Neutrophil (primary cell): Measurements from ENCODE around the gene VPS50.

Experiments
- H3K27ac ChIP-seq: fragments of 200-600 bp; sonication (generic); 2 replicates; pipeline ENCODE4 v1.5.1; 2016; ENCODE audit warnings: mild to moderate bottlenecking, moderate library complexity
- H3K27me3 ChIP-seq: fragments of 200-600 bp; sonication (generic); 2 replicates; pipeline ENCODE4 v1.6.0; 2016; ENCODE audit warnings: mild to moderate bottlenecking
- H3K36me3 ChIP-seq: fragments of 200-600 bp; sonication (generic); 2 replicates; pipeline ENCODE4 v1.5.1; 2017
- H3K4me1 ChIP-seq, 2 experiments: fragments of 200-600 bp in 1 of 2; sonication (generic) in 1 of 2; 1 replicate in 1 of 2; 2 replicates in 1 of 2; pipeline versions ENCODE4 v1.5.1 to v1.6.1; 2013 to 2016; ENCODE audit warnings: low read depth in 1 of 2, low read length in 1 of 2, mild to moderate bottlenecking in 1 of 2, moderate library complexity in 1 of 2; ENCODE audit not compliant: control insufficient read depth in 1 of 2, insufficient read depth in 1 of 2
- H3K4me3 ChIP-seq, 2 experiments: fragments of 200-600 bp in 1 of 2; sonication (generic) in 1 of 2; 1 replicate in 1 of 2; 2 replicates in 1 of 2; pipeline ENCODE4 v1.5.1; 2013 to 2016; ENCODE audit warnings: low read depth in 1 of 2, low read length in 1 of 2, mild to moderate bottlenecking in 1 of 2, moderate library complexity in 1 of 2
- H3K9me3 ChIP-seq: fragments of 200-600 bp; sonication (generic); 2 replicates; pipeline ENCODE4 v1.5.1; 2016
- CTCF ChIP-seq: fragments of 200-600 bp; sonication (generic); IDR thresholded peaks from 2 replicates; pipeline ENCODE4 v1.5.1; 2016; ENCODE audit warnings: antibody characterized with exemption

The VPS50 gene

GRCh38 chr7:93382362-93382761 is 150.2 kb downstream of the VPS50 start:
- no peak overlapping the region for H3K4me3 ChIP-seq
- H3K4me1 ChIP-seq: no peaks in the 10 kb centered on the region
- no peak for TF ChIP-seq CTCF
- H3K9me3 ChIP-seq: no peaks in the 10 kb centered on the region
- H3K36me3 ChIP-seq: no peaks in the 10 kb centered on the region
- H3K27ac ChIP-seq: no peak overlapping the region
- no peaks in the 10 kb centered on the region for H3K27me3 ChIP-seq

DNA sequence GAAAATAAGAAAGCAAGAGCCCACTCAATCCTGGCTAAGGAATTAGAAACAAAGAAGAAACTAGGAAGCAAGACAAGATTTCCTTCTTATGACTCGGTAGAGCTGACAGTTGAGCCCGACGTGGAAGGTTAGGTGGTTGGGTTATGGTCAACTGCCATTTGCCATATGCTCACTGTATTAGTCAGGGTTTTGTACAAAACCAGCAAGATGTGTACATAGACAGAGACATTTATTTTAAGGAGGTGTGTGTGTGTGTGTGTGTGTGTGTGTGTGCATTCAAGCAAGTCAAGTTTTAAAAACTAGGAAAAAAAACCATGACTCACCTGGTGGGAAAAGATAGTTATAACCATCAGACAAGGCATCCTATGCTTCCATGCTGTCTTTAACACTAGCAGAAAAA is 158.5 kb downstream of the VPS50 start:
- no peaks in the 10 kb centered on the region for H3K36me3 ChIP-seq
- no peaks in the 10 kb centered on the region for H3K9me3 ChIP-seq
- H3K27me3 ChIP-seq: peaks cover 5% of the 10 kb centered on the region
- no peak overlapping the region for H3K27ac ChIP-seq
- no peak for TF ChIP-seq CTCF
- no peak overlapping the region for H3K4me3 ChIP-seq
- H3K4me1 ChIP-seq: no peaks in the 10 kb centered on the region

- TF ChIP-seq CTCF: no peak
Observed at GRCh38 chr7:93392984-93393383, 160.8 kb downstream of the VPS50 start.

DNA sequence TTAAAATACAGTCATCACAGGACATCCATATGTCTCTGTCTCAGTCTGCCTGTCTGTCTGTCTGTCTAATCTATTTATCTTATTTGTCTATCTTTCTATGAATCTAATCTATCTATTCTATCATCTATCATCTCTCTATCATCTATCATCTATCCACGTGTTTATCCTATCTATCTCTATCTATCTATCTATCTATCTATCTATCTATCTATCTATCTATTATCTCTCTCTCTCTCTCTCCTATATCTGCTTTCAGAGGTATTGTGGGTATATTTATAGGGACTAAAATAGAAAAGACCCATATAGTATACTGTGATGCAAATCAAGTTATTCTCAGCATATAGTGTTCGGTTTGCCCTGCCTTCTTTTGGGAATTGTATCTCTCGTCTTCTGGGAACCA is 167.5 kb downstream of the VPS50 start:
- no peaks in the 10 kb centered on the region for H3K9me3 ChIP-seq
- H3K27ac ChIP-seq: no peak overlapping the region
- H3K4me3 ChIP-seq: no peak overlapping the region
- H3K36me3 ChIP-seq: no peaks in the 10 kb centered on the region
- no peaks in the 10 kb centered on the region for H3K27me3 ChIP-seq
- TF ChIP-seq CTCF: no peak
- no peaks in the 10 kb centered on the region for H3K4me1 ChIP-seq

More at GRCh38 chr7:93392984-93393383, 160.8 kb downstream of the VPS50 start:
- H3K4me3 ChIP-seq: no peak overlapping the region
- no peaks in the 10 kb centered on the region for H3K36me3 ChIP-seq
- no peak overlapping the region for H3K27ac ChIP-seq
- H3K4me1 ChIP-seq: no peaks in the 10 kb centered on the region
- H3K9me3 ChIP-seq: no peaks in the 10 kb centered on the region
- H3K27me3 ChIP-seq: peaks cover 5% of the 10 kb centered on the region

- H3K4me1 ChIP-seq: no peaks in the 10 kb centered on the region
- H3K4me3 ChIP-seq: no peak overlapping the region
- H3K36me3 ChIP-seq: no peaks in the 10 kb centered on the region
- H3K27me3 ChIP-seq: no peaks in the 10 kb centered on the region
- no peak for TF ChIP-seq CTCF
- H3K9me3 ChIP-seq: no peaks in the 10 kb centered on the region
- no peak overlapping the region for H3K27ac ChIP-seq
Observed at GRCh38 chr7:93402944-93403343, 170.8 kb downstream of the VPS50 start.

GRCh38 chr7:93407239-93407638 is 175.1 kb downstream of the VPS50 start:
- no peak for TF ChIP-seq CTCF
- Histone ChIP-seq H3K4me1 (no peaks in the 10 kb centered on the region), H3K27ac (no peak overlapping the region), H3K4me3 (no peak overlapping the region), H3K27me3 (no peaks in the 10 kb centered on the region), H3K36me3 (no peaks in the 10 kb centered on the region), H3K9me3 (no peaks in the 10 kb centered on the region)
